ENCODE results near the gene SMIM31. TPM values are rescaled to one million over a fixed set of nuclear protein-coding genes. Genes with fewer than 3 reads are reported as not detected.

SMIM31 gene
- polyA plus RNA-seq, 1 of the 3 experiments (the other 2 are of a cell fraction) = not detected

DNA sequence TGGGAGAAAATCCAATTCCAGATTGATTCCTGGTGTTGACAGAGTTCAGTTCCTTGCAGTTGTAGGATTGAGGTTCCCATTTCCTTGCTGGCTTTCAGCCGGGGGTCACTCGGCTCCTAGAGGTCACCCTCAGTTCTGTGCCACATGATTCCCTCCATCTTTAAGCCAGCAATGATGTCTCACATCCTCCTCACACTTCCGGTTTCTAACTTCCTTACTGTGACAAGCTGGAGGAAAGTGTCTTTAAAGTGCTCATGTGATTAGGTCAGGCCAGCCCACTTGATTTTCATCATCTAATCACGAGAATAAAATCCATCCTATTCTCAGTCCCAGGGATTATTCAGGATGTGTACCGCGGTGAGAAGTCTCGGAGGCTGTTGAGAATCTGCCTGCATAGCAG lies 19.4 kb upstream of the SMIM31 start:
- no peaks in the 10 kb centered on the region for H3K79me2 ChIP-seq (ENCODE audit: insufficient read depth)
- H3F3A ChIP-seq (replicated peaks; ENCODE audit: insufficient read depth) = no peaks in the 10 kb centered on the region
- no peak overlapping the region for H3K27ac ChIP-seq (ENCODE audit: low read depth in 2 of 2, low read length in 1 of 2)
- H3K27me3 ChIP-seq (ENCODE audit: insufficient read depth) = no peaks in the 10 kb centered on the region
- no peaks in the 10 kb centered on the region for H3K9me2 ChIP-seq
- CTCF ChIA-PET = interaction anchor here (0.5 kb wide), 1 partner anchor 1182 kb away, joined by 3 read pairs; no protein-coding TSS in a partner anchor
- H3K4me1 ChIP-seq (ENCODE audit: control insufficient read depth in 1 of 2, insufficient read depth in 2 of 2, low read depth in 1 of 2, low read length in 1 of 2) = peaks cover 0 to 5% of the 10 kb centered on the region in 2 experiments; a peak in 1 of 4 replicates
- no peaks in the 10 kb centered on the region for H4K20me1 ChIP-seq (ENCODE audit: insufficient read depth)
- no peak for DNase-seq
- 5% methylated on average over 7 of the region's 7 CpGs for WGBS (ENCODE audit: low lambda C conversion rate)
- H3K4me3 ChIP-seq (ENCODE audit: low read depth in 2 of 2, low read length in 1 of 2) = peak overlapping the region in 1 of 2 experiments; percentile 25; a peak in 2 of 4 replicates
- no peaks in the 10 kb centered on the region for H3K9me3 ChIP-seq
- H3K36me3 ChIP-seq (replicated peaks in 1 of 2; ENCODE audit: control insufficient read depth in 1 of 2, insufficient read depth in 2 of 2, low read length in 1 of 2) = no peaks in the 10 kb centered on the region
- peak overlapping the region; percentile 63 for H2AFZ ChIP-seq (ENCODE audit: low read depth)
- H3K4me2 ChIP-seq = peak overlapping the region; percentile 42; the same call in 1 of the 2 replicates
- no peak overlapping the region for H3K9ac ChIP-seq
- TF ChIP-seq, protein P1, sequence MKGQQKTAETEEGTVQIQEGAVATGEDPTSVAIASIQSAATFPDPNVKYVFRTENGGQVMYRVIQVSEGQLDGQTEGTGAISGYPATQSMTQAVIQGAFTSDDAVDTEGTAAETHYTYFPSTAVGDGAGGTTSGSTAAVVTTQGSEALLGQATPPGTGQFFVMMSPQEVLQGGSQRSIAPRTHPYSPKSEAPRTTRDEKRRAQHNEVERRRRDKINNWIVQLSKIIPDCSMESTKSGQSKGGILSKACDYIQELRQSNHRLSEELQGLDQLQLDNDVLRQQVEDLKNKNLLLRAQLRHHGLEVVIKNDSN (IDR thresholded peaks at IDR 0.05; ENCODE audit: borderline replicate concordance, low read depth) = no peak
- TF ChIP-seq YY1 (IDR thresholded peaks at IDR 0.05; ENCODE audit: low read depth) (no peak), TCF12 (IDR thresholded peaks at IDR 0.05) (no peak), RCOR1 (IDR thresholded peaks at IDR 0.05; ENCODE audit: low read length) (no peak), TAF1 (IDR thresholded peaks at IDR 0.05; ENCODE audit: borderline replicate concordance, low read depth, low read length) (no peak), JUND (IDR thresholded peaks at IDR 0.05) (no peak), RFX5 (IDR thresholded peaks at IDR 0.05; ENCODE audit: low read length) (no peak), TEAD4 (IDR thresholded peaks at IDR 0.05; ENCODE audit: borderline replicate concordance, insufficient read depth) (no peak), MXI1 (IDR thresholded peaks at IDR 0.05; ENCODE audit: low read depth, low read length) (no peak), FOXJ3 (CRISPR knock-in tag; IDR thresholded peaks at IDR 0.05) (no peak), FOSL2 (IDR thresholded peaks at IDR 0.05; ENCODE audit: borderline replicate concordance, low read depth) (no peak), NRF1 (IDR thresholded peaks at IDR 0.05; ENCODE audit: low read depth, low read length) (no peak), EZH2phosphoT487 (IDR thresholded peaks at IDR 0.05; ENCODE audit: borderline replicate concordance, low read depth) (no peak), GABPA (IDR thresholded peaks at IDR 0.05; ENCODE audit: low read depth) (no peak)
- TF ChIP-seq, protein P2, sequence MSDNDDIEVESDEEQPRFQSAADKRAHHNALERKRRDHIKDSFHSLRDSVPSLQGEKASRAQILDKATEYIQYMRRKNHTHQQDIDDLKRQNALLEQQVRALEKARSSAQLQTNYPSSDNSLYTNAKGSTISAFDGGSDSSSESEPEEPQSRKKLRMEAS (IDR thresholded peaks at IDR 0.05; ENCODE audit: low read depth) = no peak
- TF ChIP-seq, protein P3, sequence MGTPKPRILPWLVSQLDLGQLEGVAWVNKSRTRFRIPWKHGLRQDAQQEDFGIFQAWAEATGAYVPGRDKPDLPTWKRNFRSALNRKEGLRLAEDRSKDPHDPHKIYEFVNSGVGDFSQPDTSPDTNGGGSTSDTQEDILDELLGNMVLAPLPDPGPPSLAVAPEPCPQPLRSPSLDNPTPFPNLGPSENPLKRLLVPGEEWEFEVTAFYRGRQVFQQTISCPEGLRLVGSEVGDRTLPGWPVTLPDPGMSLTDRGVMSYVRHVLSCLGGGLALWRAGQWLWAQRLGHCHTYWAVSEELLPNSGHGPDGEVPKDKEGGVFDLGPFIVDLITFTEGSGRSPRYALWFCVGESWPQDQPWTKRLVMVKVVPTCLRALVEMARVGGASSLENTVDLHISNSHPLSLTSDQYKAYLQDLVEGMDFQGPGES (IDR thresholded peaks at IDR 0.05; ENCODE audit: low read depth, low read length) = no peak
- POLR2A ChIA-PET = no interaction called here

DNA sequence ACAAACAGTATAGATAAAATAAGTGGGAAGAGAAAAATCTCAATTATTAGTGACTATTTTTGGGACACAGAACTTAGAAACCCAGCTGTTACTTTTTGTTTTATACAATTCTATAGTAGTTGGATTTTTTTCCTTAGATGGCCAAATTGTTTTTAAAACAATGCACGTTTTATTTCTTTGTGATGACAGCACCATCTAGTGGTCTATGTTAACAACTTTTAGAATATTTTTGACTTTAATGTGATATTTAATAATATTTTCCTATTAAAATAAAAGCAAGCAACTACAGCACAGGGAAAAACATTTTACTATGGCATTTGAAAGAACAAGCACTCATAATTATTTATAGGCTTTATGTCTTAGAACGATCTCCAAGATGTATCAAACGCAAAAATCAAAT lies 5.6 kb upstream of the SMIM31 start:
- Histone ChIP-seq H3K4me3 (ENCODE audit: low read depth in 2 of 2, low read length in 1 of 2) (no peak overlapping the region), H3K9me2 (no peaks in the 10 kb centered on the region), H3K79me2 (ENCODE audit: insufficient read depth) (no peaks in the 10 kb centered on the region), H3K27ac (ENCODE audit: low read depth in 2 of 2, low read length in 1 of 2) (no peak overlapping the region), H3K4me2 (no peak overlapping the region), H3K9me3 (no peaks in the 10 kb centered on the region), H4K20me1 (ENCODE audit: insufficient read depth) (no peaks in the 10 kb centered on the region), H3K4me1 (ENCODE audit: control insufficient read depth in 1 of 2, insufficient read depth in 2 of 2, low read depth in 1 of 2, low read length in 1 of 2) (no peaks in the 10 kb centered on the region), H3K36me3 (replicated peaks in 1 of 2; ENCODE audit: control insufficient read depth in 1 of 2, insufficient read depth in 2 of 2, low read length in 1 of 2) (no peaks in the 10 kb centered on the region), H3K9ac (no peak overlapping the region), H3F3A (replicated peaks; ENCODE audit: insufficient read depth) (no peaks in the 10 kb centered on the region), H2AFZ (ENCODE audit: low read depth) (no peak overlapping the region), H3K27me3 (ENCODE audit: insufficient read depth) (no peaks in the 10 kb centered on the region)
- CTCF ChIA-PET = interaction anchor here (0.7 to 1.7 kb wide), 4 partner anchors 9 to 29 kb away, joined by 3 to 8 read pairs (median 4); no protein-coding TSS in a partner anchor
- TF ChIP-seq FOXM1 (IDR thresholded peaks at IDR 0.05; ENCODE audit: low read depth) = no peak
- TF ChIP-seq FOSL2 (IDR thresholded peaks at IDR 0.05; ENCODE audit: borderline replicate concordance, low read depth) = no peak
- TF ChIP-seq JUND (IDR thresholded peaks at IDR 0.05) = no peak
- TF ChIP-seq, protein P4, sequence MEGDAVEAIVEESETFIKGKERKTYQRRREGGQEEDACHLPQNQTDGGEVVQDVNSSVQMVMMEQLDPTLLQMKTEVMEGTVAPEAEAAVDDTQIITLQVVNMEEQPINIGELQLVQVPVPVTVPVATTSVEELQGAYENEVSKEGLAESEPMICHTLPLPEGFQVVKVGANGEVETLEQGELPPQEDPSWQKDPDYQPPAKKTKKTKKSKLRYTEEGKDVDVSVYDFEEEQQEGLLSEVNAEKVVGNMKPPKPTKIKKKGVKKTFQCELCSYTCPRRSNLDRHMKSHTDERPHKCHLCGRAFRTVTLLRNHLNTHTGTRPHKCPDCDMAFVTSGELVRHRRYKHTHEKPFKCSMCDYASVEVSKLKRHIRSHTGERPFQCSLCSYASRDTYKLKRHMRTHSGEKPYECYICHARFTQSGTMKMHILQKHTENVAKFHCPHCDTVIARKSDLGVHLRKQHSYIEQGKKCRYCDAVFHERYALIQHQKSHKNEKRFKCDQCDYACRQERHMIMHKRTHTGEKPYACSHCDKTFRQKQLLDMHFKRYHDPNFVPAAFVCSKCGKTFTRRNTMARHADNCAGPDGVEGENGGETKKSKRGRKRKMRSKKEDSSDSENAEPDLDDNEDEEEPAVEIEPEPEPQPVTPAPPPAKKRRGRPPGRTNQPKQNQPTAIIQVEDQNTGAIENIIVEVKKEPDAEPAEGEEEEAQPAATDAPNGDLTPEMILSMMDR (IDR thresholded peaks at IDR 0.05) = peak; percentile 66
- TF ChIP-seq EZH2phosphoT487 (IDR thresholded peaks at IDR 0.05; ENCODE audit: borderline replicate concordance, low read depth) = no peak
- TF ChIP-seq, protein P3 (IDR thresholded peaks at IDR 0.05; ENCODE audit: low read depth, low read length) = no peak
- no peak for TF ChIP-seq TAF1 (IDR thresholded peaks at IDR 0.05; ENCODE audit: borderline replicate concordance, low read depth, low read length)
- TF ChIP-seq EP300 (IDR thresholded peaks at IDR 0.05; ENCODE audit: borderline replicate concordance in 1 of 2, low read depth in 1 of 2, low read length in 1 of 2) = no peak
- peak; percentile 35 for TF ChIP-seq RAD21 (IDR thresholded peaks at IDR 0.05; ENCODE audit: low read length)
- 13% methylated on average over 3 of the region's 3 CpGs for WGBS (ENCODE audit: low lambda C conversion rate)
- POLR2A ChIA-PET = no interaction called here
- peak; percentile 13 for DNase-seq
